GM12875 (cell line): ENCODE measurements around the gene PERCC1.

ENCODE experiments used
- H3K4me3 ChIP-seq: one replicate; pipeline ENCODE4 v1.5.1; 2011; ENCODE audit warnings: low read depth, low read length, control low read depth
- CTCF ChIP-seq: IDR thresholded peaks from 2 replicates; pipeline ENCODE4 v1.5.1; 2011; ENCODE audit warnings: low read depth, mild to moderate bottlenecking, control low read depth, inconsistent platforms, low read length, moderate library complexity, borderline replicate concordance; ENCODE audit not compliant: insufficient read depth

Gene PERCC1

GRCh38 chr16:1430759-1431496, at the start of gene PERCC1:
TSS of gene PERCC1 (plus strand) at chr16:1431078. CDS start at chr16:1432594, 1,516 bp downstream.
- no peak for TF ChIP-seq CTCF
- no peak within 1 kb of the TSS for H3K4me3 ChIP-seq

DNA sequence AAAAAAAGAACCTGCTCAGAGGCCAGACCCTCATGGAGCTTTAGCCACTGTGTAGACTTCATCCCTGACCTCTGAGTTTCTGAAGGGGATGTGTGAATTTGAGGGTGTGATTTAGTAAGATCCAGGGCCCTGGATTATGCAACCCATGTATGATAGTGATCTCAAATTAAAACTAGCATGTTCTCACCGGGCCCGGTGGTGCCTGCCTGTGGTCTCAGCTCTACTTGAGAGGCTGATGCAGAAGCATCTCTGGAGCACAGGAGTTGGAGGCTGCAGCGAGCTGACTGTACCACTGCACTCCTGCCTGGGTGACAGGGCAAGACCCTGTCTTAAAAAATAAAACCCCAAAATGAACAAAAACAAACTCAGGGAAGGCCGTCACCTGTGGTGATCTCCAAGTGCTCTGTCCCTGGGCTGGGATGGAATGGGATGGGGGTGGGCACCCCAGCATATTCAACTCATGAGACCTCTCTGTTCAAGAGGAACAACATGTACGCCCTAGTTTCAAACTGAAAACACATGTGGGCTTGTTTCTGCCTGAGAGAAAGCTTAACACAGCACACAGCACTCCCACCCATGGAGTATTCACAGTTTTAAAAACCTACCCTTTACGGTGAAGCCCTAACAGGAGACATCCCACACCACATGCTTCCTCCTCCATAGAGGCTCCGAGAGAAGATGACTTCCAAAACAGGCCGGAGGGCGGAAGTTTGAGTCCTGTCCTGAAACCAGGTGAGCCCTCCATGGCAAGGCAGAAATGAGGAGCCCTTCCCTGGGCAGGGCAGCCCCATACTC, 49.1 kb upstream of the PERCC1 start:
- no peak for TF ChIP-seq CTCF
- no peak overlapping the region for H3K4me3 ChIP-seq

DNA sequence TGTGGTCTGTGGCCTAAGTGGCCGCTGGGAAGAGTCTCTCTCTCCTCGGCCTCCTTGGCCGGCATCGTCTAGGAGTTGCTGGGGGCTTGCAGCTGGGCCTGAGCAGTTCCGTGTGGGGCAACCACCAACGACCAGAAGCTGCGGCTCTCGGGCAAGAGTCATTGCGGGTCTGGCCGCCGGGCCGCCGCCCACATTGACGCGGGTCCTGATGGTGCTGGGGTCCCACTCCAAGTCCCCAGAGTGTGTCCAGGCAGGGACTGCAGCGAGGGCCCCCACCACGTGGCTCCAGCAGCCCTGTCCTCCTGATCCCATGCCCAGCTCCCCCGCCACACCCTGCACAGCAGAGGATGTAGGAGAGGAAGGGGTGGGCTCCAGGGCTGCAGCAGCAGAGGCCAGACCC, 47.3 kb upstream of the PERCC1 start:
- TF ChIP-seq CTCF: no peak
- H3K4me3 ChIP-seq: no peak overlapping the region

DNA sequence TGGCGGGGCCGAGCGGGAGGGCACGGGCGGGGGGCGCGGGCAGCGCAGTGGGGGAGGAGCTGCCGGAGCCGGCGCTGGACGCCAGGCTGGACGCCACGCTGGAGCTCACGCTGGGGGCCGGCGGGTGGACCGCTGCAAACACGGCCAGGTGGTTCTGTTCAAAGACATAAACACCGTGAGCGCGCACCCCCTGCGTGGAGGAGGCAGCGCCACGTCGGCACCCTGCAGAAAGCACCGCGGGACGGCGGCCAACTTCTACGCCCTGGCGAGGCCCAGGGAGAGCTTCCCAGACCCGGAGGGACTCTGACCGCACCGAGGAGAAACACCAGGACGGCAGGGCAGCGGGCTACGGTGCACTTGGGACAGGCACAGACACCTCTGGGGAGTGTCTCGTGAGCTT, 45.6 kb upstream of the PERCC1 start:
- TF ChIP-seq CTCF: no peak
- no peak overlapping the region for H3K4me3 ChIP-seq

DNA sequence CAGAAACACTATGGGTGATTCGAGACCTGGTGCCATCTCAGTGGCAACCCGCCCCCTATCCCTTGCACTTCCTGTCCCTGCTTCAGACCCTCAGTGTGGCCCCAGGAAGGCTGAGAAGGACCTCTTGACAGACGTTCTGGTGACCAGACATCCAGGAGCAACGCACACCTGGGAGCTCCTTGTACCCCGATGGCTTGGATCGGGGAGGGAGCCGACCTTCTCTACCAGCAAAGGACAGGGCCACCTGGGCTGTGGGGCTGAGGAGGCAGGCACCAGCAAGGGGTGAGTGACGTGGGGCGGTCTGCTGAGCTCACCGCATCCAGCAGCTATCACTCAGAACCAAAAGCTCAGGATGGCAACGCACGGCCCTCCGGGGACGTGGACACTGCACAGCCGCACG, 43.5 kb upstream of the PERCC1 start:
- H3K4me3 ChIP-seq: no peak overlapping the region
- no peak for TF ChIP-seq CTCF

DNA sequence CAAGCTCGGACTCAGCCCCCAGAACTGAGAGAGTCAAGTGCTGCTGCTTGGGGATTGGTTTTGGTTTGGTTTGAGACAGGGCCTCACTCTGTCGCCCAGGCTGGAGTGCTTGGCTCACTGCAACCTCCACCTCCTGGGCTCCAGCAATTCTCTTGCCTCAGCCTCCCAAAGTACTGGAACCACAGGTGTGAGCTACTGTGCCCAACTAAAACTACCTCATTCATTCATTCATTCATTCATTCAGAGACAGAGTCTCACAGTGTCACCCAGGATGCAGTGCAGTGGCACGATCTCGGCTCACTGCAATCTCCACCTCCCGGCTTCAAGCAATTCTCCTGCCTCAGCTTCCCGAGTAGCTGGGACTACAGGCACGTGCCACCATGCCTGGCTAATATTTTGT, 41.1 kb upstream of the PERCC1 start:
- no peak overlapping the region for H3K4me3 ChIP-seq
- TF ChIP-seq CTCF: no peak
